Lower lobe of right lung (tissue), 2 donors: Measurements from ENCODE around the gene RTN4IP1. TPM values are rescaled to one million over a fixed set of nuclear protein-coding genes. Genes with fewer than 3 reads are reported as not detected.
"Not testable (repeated sequence)": the region's sequence is repeated elsewhere in the genome, so short reads cannot be mapped to it uniquely, and the experiment has no call there.

Experiments
- ATAC-seq, 2 donors: fragments of 200-7000 bp; cut with Tn5 transposase; one replicate each; pipeline ENCODE4 v1.9.1; 2020 to 2022; ENCODE audit warnings: mild to moderate bottlenecking in 2 of 2, moderate library complexity in 2 of 2
- DNase-seq: peaks from one replicate; pipeline ENCODE4 v3.0.0-alpha.2; 2020
- H3K27ac ChIP-seq: fragments of 200-600 bp; one replicate; pipeline ENCODE4 v1.8.0; 2022
- H3K27me3 ChIP-seq: fragments of 200-600 bp; one replicate; pipeline ENCODE4 v1.8.0; 2022; ENCODE audit warnings: low read depth
- H3K36me3 ChIP-seq: fragments of 200-600 bp; one replicate; pipeline ENCODE4 v1.8.0; 2022; ENCODE audit warnings: mild to moderate bottlenecking
- H3K4me1 ChIP-seq: fragments of 200-600 bp; one replicate; pipeline ENCODE4 v1.8.0; 2022
- H3K4me3 ChIP-seq: fragments of 200-600 bp; one replicate; pipeline ENCODE4 v1.8.0; 2022; ENCODE audit warnings: mild to moderate bottlenecking
- H3K9me3 ChIP-seq: fragments of 200-600 bp; one replicate; pipeline ENCODE4 v1.8.0; 2022
- intact Hi-C: fragments of 100-400 bp; cut with DNase I; formaldehyde crosslinking; loops from one replicate; pipeline ENCODE4 v1.11.0; 2022
- total RNA-seq: library from RNA; stranded (reverse); fragmentation: NEBNext Ultra II Directional; extraction: Animal tissue kit (Norgen Biotek cat#: 25700); gene quantifications from one replicate; pipeline ENCODE4 v1.2.1, GENCODE V29; 2021
- TF ChIP-seq, protein P1 (sequence below): fragments of 200-600 bp; IDR thresholded peaks from one replicate; pipeline ENCODE4 v1.8.0; 2022; ENCODE audit warnings: antibody characterized with exemption, mild to moderate bottlenecking
- donor health status: DM: no; HTN: yes; CAD: no; lungs with severe emphysema.

RTN4IP1 gene
- total RNA-seq, 1 donor from 2014 or later = 4.1 TPM

DNA sequence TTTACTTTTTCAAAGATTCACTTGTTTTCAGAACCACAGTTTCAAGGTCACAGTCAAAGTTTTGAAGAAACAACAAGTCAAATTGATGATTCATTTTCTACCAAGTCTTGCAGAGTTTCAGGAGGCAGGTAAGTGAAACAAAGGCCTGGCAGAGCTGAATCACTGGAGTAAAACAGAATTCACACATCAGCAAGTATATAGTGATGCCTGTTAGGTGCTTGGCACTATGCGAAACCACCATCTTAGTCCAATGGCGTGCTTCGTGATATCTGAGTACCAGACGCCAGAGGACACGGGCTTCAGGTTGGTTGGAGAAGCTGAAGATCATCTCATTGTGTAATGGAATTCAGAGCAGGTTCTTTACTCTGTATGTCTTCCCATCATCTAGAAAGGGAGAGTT is 75.9 kb downstream of the RTN4IP1 start:
- Histone ChIP-seq H3K36me3 (peaks cover 23% of the 10 kb centered on the region), H3K27ac (no peak overlapping the region), H3K4me3 (no peak overlapping the region), H3K9me3 (no peaks in the 10 kb centered on the region), H3K4me1 (no peaks in the 10 kb centered on the region), H3K27me3 (no peaks in the 10 kb centered on the region)
- DNase-seq (no peak), ATAC-seq (no peak)
- TF ChIP-seq, protein P1, sequence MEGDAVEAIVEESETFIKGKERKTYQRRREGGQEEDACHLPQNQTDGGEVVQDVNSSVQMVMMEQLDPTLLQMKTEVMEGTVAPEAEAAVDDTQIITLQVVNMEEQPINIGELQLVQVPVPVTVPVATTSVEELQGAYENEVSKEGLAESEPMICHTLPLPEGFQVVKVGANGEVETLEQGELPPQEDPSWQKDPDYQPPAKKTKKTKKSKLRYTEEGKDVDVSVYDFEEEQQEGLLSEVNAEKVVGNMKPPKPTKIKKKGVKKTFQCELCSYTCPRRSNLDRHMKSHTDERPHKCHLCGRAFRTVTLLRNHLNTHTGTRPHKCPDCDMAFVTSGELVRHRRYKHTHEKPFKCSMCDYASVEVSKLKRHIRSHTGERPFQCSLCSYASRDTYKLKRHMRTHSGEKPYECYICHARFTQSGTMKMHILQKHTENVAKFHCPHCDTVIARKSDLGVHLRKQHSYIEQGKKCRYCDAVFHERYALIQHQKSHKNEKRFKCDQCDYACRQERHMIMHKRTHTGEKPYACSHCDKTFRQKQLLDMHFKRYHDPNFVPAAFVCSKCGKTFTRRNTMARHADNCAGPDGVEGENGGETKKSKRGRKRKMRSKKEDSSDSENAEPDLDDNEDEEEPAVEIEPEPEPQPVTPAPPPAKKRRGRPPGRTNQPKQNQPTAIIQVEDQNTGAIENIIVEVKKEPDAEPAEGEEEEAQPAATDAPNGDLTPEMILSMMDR = no peak
- intact Hi-C loops = no loop called here

GRCh38 chr6:106551155-106551554 is 78.1 kb downstream of the RTN4IP1 start:
- DNase-seq = no peak
- ATAC-seq = no peak
- H3K27me3 ChIP-seq = no peaks in the 10 kb centered on the region
- no peaks in the 10 kb centered on the region for H3K9me3 ChIP-seq
- H3K27ac ChIP-seq = no peak overlapping the region
- H3K4me3 ChIP-seq = no peak overlapping the region
- H3K4me1 ChIP-seq = peaks cover 19% of the 10 kb centered on the region
- TF ChIP-seq, protein P1 = no peak
- intact Hi-C loops = no loop called here
- H3K36me3 ChIP-seq = peaks cover 19% of the 10 kb centered on the region

DNA sequence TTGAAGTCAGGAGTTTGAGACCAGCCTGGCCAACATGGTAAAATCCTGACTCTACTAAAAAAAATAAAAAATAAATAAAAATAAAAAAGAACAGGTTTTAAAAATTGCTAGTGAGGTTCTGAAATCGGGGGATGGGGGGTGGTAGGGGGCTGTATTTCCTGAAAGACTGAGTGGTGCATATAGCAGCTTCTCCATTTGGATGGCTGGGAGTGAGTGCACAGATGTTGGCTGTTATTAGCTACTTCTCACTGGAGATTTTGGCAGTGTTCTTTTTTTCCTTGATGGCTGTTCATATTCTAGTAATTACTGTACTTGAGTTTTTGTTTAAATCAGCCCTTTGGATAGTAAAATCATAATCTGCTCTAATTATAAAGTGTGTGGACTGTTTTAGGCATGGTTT is 79.8 kb downstream of the RTN4IP1 start:
- Histone ChIP-seq H3K36me3 (peaks cover 19% of the 10 kb centered on the region), H3K9me3 (no peaks in the 10 kb centered on the region), H3K27me3 (no peaks in the 10 kb centered on the region), H3K4me3 (no peak overlapping the region), H3K27ac (no peak overlapping the region), H3K4me1 (peaks cover 23% of the 10 kb centered on the region)
- DNase-seq = no peak
- TF ChIP-seq, protein P1 = no peak
- ATAC-seq = no peak
- intact Hi-C loops = no loop called here

GRCh38 chr6:106548926-106549455 is 80.3 kb downstream of the RTN4IP1 start:
- H3K36me3 ChIP-seq = peaks cover 16% of the 10 kb centered on the region
- DNase-seq, H3K27me3 ChIP-seq, H3K27ac ChIP-seq, ATAC-seq, intact Hi-C loops, H3K4me3 ChIP-seq, H3K9me3 ChIP-seq: not testable (repeated sequence)
- H3K4me1 ChIP-seq = peaks cover 23% of the 10 kb centered on the region

DNA sequence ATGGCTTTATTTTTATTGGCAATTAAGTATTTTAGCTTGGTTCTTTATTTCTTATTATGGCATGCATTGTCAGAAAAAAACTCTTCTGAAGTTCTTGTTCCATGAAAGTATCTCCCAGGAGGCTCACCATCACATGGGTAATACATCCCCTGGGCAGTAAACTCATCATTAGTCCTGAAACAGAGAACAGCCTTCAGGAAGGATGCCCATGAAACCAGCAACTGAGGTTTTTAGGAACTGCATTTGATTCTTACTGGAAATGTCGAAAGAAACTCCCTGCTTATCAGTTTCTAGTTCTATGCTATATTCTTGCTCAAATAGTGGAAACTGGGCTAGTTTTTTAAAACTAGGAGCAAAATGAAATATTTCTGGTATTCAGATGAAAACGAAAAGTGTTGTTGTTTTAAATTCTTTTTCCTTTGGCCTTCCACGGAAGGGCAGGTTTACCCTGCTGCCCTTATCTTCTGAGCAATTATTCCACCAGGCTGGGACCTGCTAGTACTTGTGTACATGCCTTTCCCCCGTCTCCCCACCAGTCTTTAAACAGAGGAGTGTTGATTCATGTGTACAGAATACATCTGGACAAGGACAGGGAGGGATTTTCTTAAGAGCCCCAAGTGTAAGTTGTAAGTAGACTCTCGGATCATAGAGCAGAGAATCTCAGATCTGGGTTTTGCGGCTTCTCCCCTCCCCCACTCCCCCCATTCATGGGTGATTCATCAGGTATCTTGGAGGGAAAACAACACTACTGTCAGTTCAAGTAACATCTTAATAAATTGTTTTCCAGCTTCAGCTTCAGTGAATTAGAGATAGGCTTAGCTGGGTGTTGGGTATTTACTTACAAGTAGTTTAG is 81.5 kb downstream of the RTN4IP1 start:
- Histone ChIP-seq H3K9me3 (no peaks in the 10 kb centered on the region), H3K4me3 (no peak overlapping the region), H3K27ac (peak overlapping the region; percentile 57), H3K4me1 (peaks cover 23% of the 10 kb centered on the region), H3K27me3 (no peaks in the 10 kb centered on the region), H3K36me3 (peaks cover 13% of the 10 kb centered on the region)
- intact Hi-C loops = no loop called here
- no peak for DNase-seq
- ATAC-seq = peak; percentile 25 to 44
- TF ChIP-seq, protein P1 = no peak
